ACC112 (cell line): ENCODE data around the gene COLEC11.
"Not testable (repeated sequence)": the region's sequence is repeated elsewhere in the genome, so short reads cannot be mapped to it uniquely, and the experiment has no call there.

Experiments
- H2AFZ ChIP-seq: fragments of 200-600 bp; sonication (generic); one replicate; pipeline ENCODE4 v1.6.0; 2017; ENCODE audit warnings: antibody characterized with exemption, low read length; ENCODE audit not compliant: unreplicated experiment
- H3K27ac ChIP-seq: fragments of 200-600 bp; sonication (generic); 2 replicates; pipeline ENCODE4 v1.5.1; 2014; ENCODE audit warnings: low read depth, mild to moderate bottlenecking, antibody characterized with exemption, low read length, moderate library complexity
- H3K27me3 ChIP-seq: fragments of 200-600 bp; sonication (generic); 2 replicates; pipeline ENCODE4 v1.6.1; 2014; ENCODE audit warnings: mild to moderate bottlenecking, antibody characterized with exemption, low read length, moderate library complexity, mixed read lengths; ENCODE audit not compliant: insufficient read depth
- H3K36me3 ChIP-seq: fragments of 200-600 bp; sonication (generic); 2 replicates; pipeline ENCODE4 v1.6.1; 2016; ENCODE audit warnings: mild to moderate bottlenecking, antibody characterized with exemption, low read length, moderate library complexity, mixed read lengths; ENCODE audit not compliant: insufficient read depth
- H3K4me1 ChIP-seq: fragments of 200-600 bp; sonication (generic); one replicate; pipeline ENCODE4 v1.6.1; 2016; ENCODE audit warnings: low read length, mixed read lengths; ENCODE audit not compliant: insufficient read depth, unreplicated experiment, control insufficient read depth
- H3K4me3 ChIP-seq: fragments of 200-600 bp; sonication (generic); 2 replicates; pipeline ENCODE4 v1.5.1; 2014; ENCODE audit warnings: mild to moderate bottlenecking, low read depth, low read length
- H3K79me2 ChIP-seq: fragments of 200-600 bp; sonication (generic); one replicate; pipeline ENCODE4 v1.6.0; 2016; ENCODE audit warnings: low read length; ENCODE audit not compliant: control insufficient read depth, unreplicated experiment, insufficient read depth

COLEC11 gene

GRCh38 chr2:3606028-3606369, 11.1 kb downstream of the COLEC11 start:
- Histone ChIP-seq H2AFZ (no peak overlapping the region), H3K4me3 (no peak overlapping the region), H3K27ac (no peak overlapping the region), H3K79me2 (no peaks in the 10 kb centered on the region), H3K27me3 (peaks cover 10% of the 10 kb centered on the region), H3K36me3 (no peaks in the 10 kb centered on the region), H3K4me1 (no peaks in the 10 kb centered on the region)

- Histone ChIP-seq H3K79me2 (no peaks in the 10 kb centered on the region), H3K27ac (no peak overlapping the region), H3K4me1 (no peaks in the 10 kb centered on the region), H3K36me3 (no peaks in the 10 kb centered on the region), H2AFZ (no peak overlapping the region), H3K27me3 (peaks cover 16% of the 10 kb centered on the region), H3K4me3 (no peak overlapping the region)
Measured at GRCh38 chr2:3606370-3607201, 11.7 kb downstream of the COLEC11 start.

GRCh38 chr2:3608373-3609278, 13.7 kb downstream of the COLEC11 start:
- H3K79me2 ChIP-seq, result no peaks in the 10 kb centered on the region
- H3K4me3 ChIP-seq, result no peak overlapping the region
- H3K4me1 ChIP-seq, result no peaks in the 10 kb centered on the region
- H3K27ac ChIP-seq, result no peak overlapping the region
- peaks cover 25% of the 10 kb centered on the region for H3K27me3 ChIP-seq
- no peaks in the 10 kb centered on the region for H3K36me3 ChIP-seq
- no peak overlapping the region for H2AFZ ChIP-seq

- not testable (repeated sequence) for H2AFZ ChIP-seq, H3K27ac ChIP-seq, H3K79me2 ChIP-seq, H3K4me1 ChIP-seq, H3K4me3 ChIP-seq, H3K36me3 ChIP-seq
- H3K27me3 ChIP-seq, result peaks cover 25% of the 10 kb centered on the region
Measured at GRCh38 chr2:3609279-3609673, 14.4 kb downstream of the COLEC11 start.

DNA sequence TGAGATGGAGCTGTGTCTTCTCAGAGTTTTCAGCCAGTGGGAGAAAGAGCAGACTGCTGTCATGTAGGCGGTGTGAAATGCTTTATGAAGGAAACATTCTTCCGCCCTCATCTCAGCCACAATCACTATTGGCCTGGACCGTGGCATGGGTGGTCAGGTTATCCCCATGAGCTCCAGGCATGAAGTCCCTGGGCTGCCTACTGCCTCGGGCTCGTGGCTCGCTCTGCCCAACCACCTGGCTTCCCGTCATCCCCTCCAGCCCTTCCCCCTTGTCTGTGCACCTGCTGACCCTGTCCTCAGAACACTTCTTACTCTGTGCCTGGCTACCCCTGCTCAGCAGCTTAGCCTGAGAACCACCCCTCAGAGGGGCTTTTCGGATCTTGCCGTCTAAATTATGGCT, 15.5 kb downstream of the COLEC11 start:
- Histone ChIP-seq H3K4me1 (no peaks in the 10 kb centered on the region), H3K79me2 (no peaks in the 10 kb centered on the region), H3K36me3 (no peaks in the 10 kb centered on the region), H3K4me3 (no peak overlapping the region), H3K27me3 (peaks cover 25% of the 10 kb centered on the region), H3K27ac (no peak overlapping the region), H2AFZ (no peak overlapping the region)

- Histone ChIP-seq H3K36me3 (no peaks in the 10 kb centered on the region), H3K27me3 (peaks cover 25% of the 10 kb centered on the region), H3K27ac (no peak overlapping the region), H2AFZ (no peak overlapping the region), H3K79me2 (no peaks in the 10 kb centered on the region), H3K4me3 (no peak overlapping the region), H3K4me1 (no peaks in the 10 kb centered on the region)
Measured at GRCh38 chr2:3610881-3611505, 16.1 kb downstream of the COLEC11 start.

DNA sequence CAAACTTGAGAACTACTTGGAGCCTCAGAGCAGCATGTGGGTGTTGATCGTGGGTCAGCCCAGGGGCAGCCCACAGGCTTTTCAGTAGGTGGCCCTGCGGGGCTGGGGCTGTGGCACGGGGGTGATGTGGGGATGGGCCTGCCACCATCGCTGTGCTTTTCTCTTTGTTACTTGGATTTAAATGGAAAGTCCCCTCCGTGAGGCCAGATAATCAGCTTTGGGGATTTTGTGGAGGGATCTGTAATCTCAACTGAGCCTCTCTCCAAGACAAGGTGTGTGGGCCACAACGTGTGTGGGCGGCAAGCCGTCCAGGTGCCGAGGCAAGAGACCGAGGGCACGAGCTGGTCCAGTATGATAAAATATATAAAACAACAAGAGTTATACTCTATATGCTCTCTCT, 16.7 kb downstream of the COLEC11 start:
- no peak overlapping the region for H3K4me3 ChIP-seq
- no peak overlapping the region for H3K27ac ChIP-seq
- no peaks in the 10 kb centered on the region for H3K36me3 ChIP-seq
- H2AFZ ChIP-seq, result no peak overlapping the region
- peaks cover 25% of the 10 kb centered on the region for H3K27me3 ChIP-seq
- no peaks in the 10 kb centered on the region for H3K4me1 ChIP-seq
- H3K79me2 ChIP-seq, result no peaks in the 10 kb centered on the region

DNA sequence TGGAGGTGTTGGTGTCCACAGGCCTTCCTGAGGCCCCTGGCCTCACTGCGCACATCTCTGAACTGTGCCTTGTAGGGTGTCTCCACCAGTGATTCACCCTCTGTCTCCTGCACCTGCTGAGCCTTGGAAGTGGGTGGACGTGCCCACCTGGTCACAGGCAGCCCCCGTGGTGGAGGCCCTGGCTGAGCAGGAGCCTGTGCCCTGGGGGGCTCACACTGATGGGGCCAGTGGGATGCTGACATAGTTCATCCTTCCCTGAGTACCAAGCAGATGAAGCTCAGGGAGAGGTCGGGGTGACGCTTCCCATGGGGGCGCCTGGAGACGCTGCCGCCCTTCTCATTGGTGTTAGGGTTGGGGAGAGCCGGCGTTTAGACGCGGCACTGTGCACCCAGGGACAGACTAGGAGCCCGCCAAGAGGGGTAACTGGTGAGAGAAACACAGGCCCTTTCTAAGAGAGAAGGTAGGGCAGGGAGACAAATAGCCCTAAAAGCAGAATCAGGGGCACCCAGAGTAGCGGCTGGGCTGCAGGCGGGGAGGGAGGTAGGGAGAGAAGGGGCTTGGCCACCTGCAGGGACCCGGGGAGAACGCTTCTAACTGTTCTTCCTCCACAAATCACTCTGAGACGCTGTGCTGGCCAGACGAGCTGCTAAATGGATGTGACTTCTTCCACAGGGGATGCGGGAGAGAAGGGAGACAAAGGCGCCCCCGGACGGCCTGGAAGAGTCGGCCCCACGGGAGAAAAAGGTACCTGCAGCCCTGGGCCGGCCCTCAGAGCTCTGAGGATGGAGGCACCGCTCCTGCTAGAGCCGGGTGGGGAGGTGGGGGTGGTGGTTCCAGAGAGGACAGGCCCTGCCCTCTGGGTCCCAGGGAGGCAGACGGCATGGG, 18.0 kb downstream of the COLEC11 start:
- H3K79me2 ChIP-seq, result no peaks in the 10 kb centered on the region
- H2AFZ ChIP-seq, result no peak overlapping the region
- H3K27ac ChIP-seq, result no peak overlapping the region
- no peaks in the 10 kb centered on the region for H3K36me3 ChIP-seq
- H3K4me1 ChIP-seq, result no peaks in the 10 kb centered on the region
- H3K4me3 ChIP-seq, result no peak overlapping the region
- peaks cover 29% of the 10 kb centered on the region for H3K27me3 ChIP-seq

DNA sequence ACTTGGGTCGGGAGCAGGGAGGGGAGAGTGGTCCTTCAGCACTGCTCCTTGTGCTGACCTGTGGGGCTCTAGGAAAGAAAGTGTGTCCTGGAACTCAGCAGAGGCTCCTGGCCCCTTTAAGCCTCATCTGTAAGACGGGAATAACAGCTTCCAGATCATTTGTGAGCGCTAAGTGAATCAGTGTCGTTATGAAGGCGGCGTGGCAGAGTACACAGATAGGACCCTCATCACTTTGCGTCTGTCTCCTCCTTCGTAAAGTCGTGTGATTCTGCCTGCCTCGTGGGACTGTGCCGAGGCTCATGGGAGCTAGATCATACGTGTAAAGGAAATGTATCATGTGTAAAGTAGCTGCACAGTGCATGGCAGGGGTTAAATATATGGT, 18.6 kb downstream of the COLEC11 start:
- no peak overlapping the region for H3K4me3 ChIP-seq
- H3K79me2 ChIP-seq, result no peaks in the 10 kb centered on the region
- H3K27me3 ChIP-seq, result peaks cover 31% of the 10 kb centered on the region
- H3K4me1 ChIP-seq, result no peaks in the 10 kb centered on the region
- H2AFZ ChIP-seq, result no peak overlapping the region
- H3K27ac ChIP-seq, result no peak overlapping the region
- H3K36me3 ChIP-seq, result no peaks in the 10 kb centered on the region

GRCh38 chr2:3614743-3615142, 19.8 kb downstream of the COLEC11 start:
- H3K79me2 ChIP-seq, H3K27ac ChIP-seq, H3K4me3 ChIP-seq, H2AFZ ChIP-seq, H3K36me3 ChIP-seq, H3K4me1 ChIP-seq: not testable (repeated sequence)
- peaks cover 38% of the 10 kb centered on the region for H3K27me3 ChIP-seq
